ENCODE results near the gene HEXIM1. TPM values are rescaled to one million over a fixed set of nuclear protein-coding genes. Genes with fewer than 3 reads are reported as not detected.

HEXIM1 gene
- total RNA-seq, 4 donors from 2014 or later: 22.2 to 35.2 (median 29.7) TPM

- H3K4me1 ChIP-seq: peaks cover 0 to 6% (median 0%) of the 10 kb centered on the region in 4 donors
- no peaks in the 10 kb centered on the region for H3K36me3 ChIP-seq
- TF ChIP-seq CTCF (IDR thresholded peaks at IDR 0.05) (no peak), EP300 (IDR thresholded peaks at IDR 0.05) (no peak), POLR2A (IDR thresholded peaks at IDR 0.05) (no peak)
- no peak overlapping the region for H3K27ac ChIP-seq
- 64 to 74% methylated on average over 7 of the region's 7 CpGs for WGBS, 2 donors
- H3K4me3 ChIP-seq: no peak overlapping the region
- no peaks in the 10 kb centered on the region for H3K9me3 ChIP-seq
- DNase-seq (ENCODE audit: low spot score in 2 of 2): no peak
- no peaks in the 10 kb centered on the region for H3K27me3 ChIP-seq
These were observed 38.6 kb downstream of the HEXIM1 start for GRCh38 chr17:45186801-45187354.

- no peaks in the 10 kb centered on the region for H3K36me3 ChIP-seq
- WGBS, 2 donors: 65 to 84% methylated on average over 2 of the region's 2 CpGs
- DNase-seq (ENCODE audit: low spot score in 2 of 2): no peak
- H3K27me3 ChIP-seq: no peaks in the 10 kb centered on the region
- H3K27ac ChIP-seq: no peak overlapping the region
- H3K9me3 ChIP-seq: no peaks in the 10 kb centered on the region
- no peaks in the 10 kb centered on the region for H3K4me1 ChIP-seq
- H3K4me3 ChIP-seq: no peak overlapping the region
- TF ChIP-seq EP300 (IDR thresholded peaks at IDR 0.05) (no peak), POLR2A (IDR thresholded peaks at IDR 0.05) (no peak), CTCF (IDR thresholded peaks at IDR 0.05) (no peak)
These were observed 40.7 kb downstream of the HEXIM1 start for GRCh38 chr17:45189009-45189408.

GRCh38 chr17:45190503-45191255 is 42.4 kb downstream of the HEXIM1 start:
- TF ChIP-seq CTCF (IDR thresholded peaks at IDR 0.05): no peak
- TF ChIP-seq POLR2A (IDR thresholded peaks at IDR 0.05): no peak
- TF ChIP-seq EP300 (IDR thresholded peaks at IDR 0.05): no peak
- DNase-seq (ENCODE audit: low spot score in 2 of 2): no peak
- Histone ChIP-seq H3K4me1 (no peaks in the 10 kb centered on the region), H3K9me3 (no peaks in the 10 kb centered on the region), H3K27ac (no peak overlapping the region), H3K4me3 (no peak overlapping the region), H3K36me3 (no peaks in the 10 kb centered on the region), H3K27me3 (no peaks in the 10 kb centered on the region)
- 68 to 75% methylated on average over 11 of the region's 11 CpGs for WGBS, 2 donors

- H3K9me3 ChIP-seq: no peaks in the 10 kb centered on the region
- no peak overlapping the region for H3K4me3 ChIP-seq
- H3K27ac ChIP-seq: no peak overlapping the region
- H3K27me3 ChIP-seq: no peaks in the 10 kb centered on the region
- H3K4me1 ChIP-seq: peaks cover 0 to 32% (median 13%) of the 10 kb centered on the region in 4 donors
- DNase-seq (ENCODE audit: low spot score in 2 of 2): no peak
- H3K36me3 ChIP-seq: no peaks in the 10 kb centered on the region
- TF ChIP-seq EP300 (IDR thresholded peaks at IDR 0.05): no peak
- no peak for TF ChIP-seq CTCF (IDR thresholded peaks at IDR 0.05)
- TF ChIP-seq POLR2A (IDR thresholded peaks at IDR 0.05): no peak
These were observed 47.1 kb downstream of the HEXIM1 start for GRCh38 chr17:45195424-45195823.

GRCh38 chr17:45197108-45197507 is 48.8 kb downstream of the HEXIM1 start:
- Histone ChIP-seq H3K9me3 (no peaks in the 10 kb centered on the region), H3K4me3 (no peak overlapping the region), H3K4me1 (peaks cover 0 to 40% (median 20%) of the 10 kb centered on the region in 4 donors), H3K27me3 (no peaks in the 10 kb centered on the region), H3K36me3 (no peaks in the 10 kb centered on the region), H3K27ac (peak overlapping the region; percentile 55 to 92 (median 72))
- no peak for TF ChIP-seq EP300 (IDR thresholded peaks at IDR 0.05)
- TF ChIP-seq POLR2A (IDR thresholded peaks at IDR 0.05): no peak
- no peak for DNase-seq (ENCODE audit: low spot score in 2 of 2)
- WGBS, 2 donors: 63 to 72% methylated on average over 6 of the region's 6 CpGs

Measured in tibial nerve (tissue), 4 donors.